ENCODE data around the gene MAG.

The MAG gene

GRCh38 chr19:35300339-35300649 is 8.3 kb downstream of the MAG start:
- no peak overlapping the region for H3K27ac ChIP-seq (ENCODE audit: extremely low read depth, low read depth, low read length)
- no peaks in the 10 kb centered on the region for H3K4me1 ChIP-seq (ENCODE audit: control insufficient read depth, insufficient read depth, low read length)
- H3K4me3 ChIP-seq (ENCODE audit: low read depth, low read length): no peak overlapping the region
- no peaks in the 10 kb centered on the region; a peak in 1 of 3 replicates for H3K36me3 ChIP-seq (ENCODE audit: control insufficient read depth in 2 of 2, insufficient read depth in 1 of 2, low read length in 2 of 2)
- ChIA-PET CTCF (interaction anchor here (1.0 kb wide), 1 partner anchor 195 kb away, joined by 3 read pairs; no protein-coding TSS in a partner anchor), POLR2A (no interaction called here)
- TF ChIP-seq ZNF747 (tag by site-specific recombination; IDR thresholded peaks at IDR 0.05): no peak
- peak; percentile 36; the same call in 1 of the 2 replicates for TF ChIP-seq GLIS2 (tag by site-specific recombination; IDR thresholded peaks at IDR 0.05)
- H3K9me3 ChIP-seq (ENCODE audit: control insufficient read depth, insufficient read depth, low read depth, low read length): no peaks in the 10 kb centered on the region

DNA sequence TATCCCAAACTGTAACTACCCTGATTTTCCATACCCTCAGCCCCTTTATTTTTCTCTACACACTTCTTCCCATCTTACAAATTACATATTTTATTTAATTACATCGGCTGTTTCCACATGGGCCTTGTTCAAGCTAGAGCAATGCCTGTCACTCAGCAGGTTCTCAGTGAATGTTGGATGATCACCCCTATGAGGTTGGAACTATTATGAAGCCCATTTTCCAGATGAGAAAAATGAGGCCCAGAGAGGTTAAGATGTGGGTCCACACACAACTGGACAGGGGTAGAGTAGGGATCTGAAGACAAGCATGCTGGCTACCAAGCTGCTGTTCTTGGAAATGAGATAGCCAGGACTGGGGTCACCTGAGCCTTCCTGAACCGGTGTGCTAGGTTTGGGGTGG is 10.0 kb downstream of the MAG start:
- TF ChIP-seq ZNF549 (tag by site-specific recombination; IDR thresholded peaks at IDR 0.05): no peak
- no peak for TF ChIP-seq ZFP37 (tag by site-specific recombination; IDR thresholded peaks at IDR 0.05)
- TF ChIP-seq ZBTB6 (tag by site-specific recombination; IDR thresholded peaks at IDR 0.05): no peak
- TF ChIP-seq ZNF202 (tag by site-specific recombination; IDR thresholded peaks at IDR 0.05; ENCODE audit: borderline replicate concordance): no peak
- no peak for TF ChIP-seq ZFP3 (tag by site-specific recombination; IDR thresholded peaks at IDR 0.05; ENCODE audit: low read depth)
- no peak for TF ChIP-seq ZNF416 (tag by site-specific recombination; IDR thresholded peaks at IDR 0.05)
- no peak for TF ChIP-seq KLF16 (tag by site-specific recombination; IDR thresholded peaks at IDR 0.05)
- TF ChIP-seq, protein P1, sequence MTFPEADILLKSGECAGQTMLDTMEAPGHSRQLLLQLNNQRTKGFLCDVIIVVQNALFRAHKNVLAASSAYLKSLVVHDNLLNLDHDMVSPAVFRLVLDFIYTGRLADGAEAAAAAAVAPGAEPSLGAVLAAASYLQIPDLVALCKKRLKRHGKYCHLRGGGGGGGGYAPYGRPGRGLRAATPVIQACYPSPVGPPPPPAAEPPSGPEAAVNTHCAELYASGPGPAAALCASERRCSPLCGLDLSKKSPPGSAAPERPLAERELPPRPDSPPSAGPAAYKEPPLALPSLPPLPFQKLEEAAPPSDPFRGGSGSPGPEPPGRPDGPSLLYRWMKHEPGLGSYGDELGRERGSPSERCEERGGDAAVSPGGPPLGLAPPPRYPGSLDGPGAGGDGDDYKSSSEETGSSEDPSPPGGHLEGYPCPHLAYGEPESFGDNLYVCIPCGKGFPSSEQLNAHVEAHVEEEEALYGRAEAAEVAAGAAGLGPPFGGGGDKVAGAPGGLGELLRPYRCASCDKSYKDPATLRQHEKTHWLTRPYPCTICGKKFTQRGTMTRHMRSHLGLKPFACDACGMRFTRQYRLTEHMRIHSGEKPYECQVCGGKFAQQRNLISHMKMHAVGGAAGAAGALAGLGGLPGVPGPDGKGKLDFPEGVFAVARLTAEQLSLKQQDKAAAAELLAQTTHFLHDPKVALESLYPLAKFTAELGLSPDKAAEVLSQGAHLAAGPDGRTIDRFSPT (tag by site-specific recombination; IDR thresholded peaks at IDR 0.05): no peak
- TF ChIP-seq ZNF544 (tag by site-specific recombination; IDR thresholded peaks at IDR 0.05): no peak
- TF ChIP-seq ZFP69B (tag by site-specific recombination; IDR thresholded peaks at IDR 0.05): no peak
- TF ChIP-seq ZNF426 (tag by site-specific recombination; IDR thresholded peaks at IDR 0.05): no peak
- TF ChIP-seq ZSCAN18 (tag by site-specific recombination; IDR thresholded peaks at IDR 0.05): no peak
- no peak for TF ChIP-seq ZNF501 (tag by site-specific recombination; IDR thresholded peaks at IDR 0.05)
- TF ChIP-seq PRDM1 (tag by site-specific recombination; IDR thresholded peaks at IDR 0.05): no peak
- no peak for TF ChIP-seq ZNF529 (tag by site-specific recombination; IDR thresholded peaks at IDR 0.05; ENCODE audit: insufficient replicate concordance)
- no peak overlapping the region for H3K4me3 ChIP-seq (ENCODE audit: low read depth, low read length)
- CTCF ChIA-PET: interaction anchor here (0.6 to 1.7 kb wide), 3 partner anchors 16 to 392 kb away, joined by 3 to 4 read pairs (median 4); no protein-coding TSS in a partner anchor
- POLR2A ChIA-PET: interaction anchor here (0.6 to 0.7 kb wide), 2 partner anchors 11 to 806 kb away, joined by 6 to 7 read pairs; no protein-coding TSS in a partner anchor
- no peak overlapping the region for H3K27ac ChIP-seq (ENCODE audit: extremely low read depth, low read depth, low read length)
- no peaks in the 10 kb centered on the region; a peak in 1 of 3 replicates for H3K36me3 ChIP-seq (ENCODE audit: control insufficient read depth in 2 of 2, insufficient read depth in 1 of 2, low read length in 2 of 2)
- no peaks in the 10 kb centered on the region for H3K4me1 ChIP-seq (ENCODE audit: control insufficient read depth, insufficient read depth, low read length)
- H3K9me3 ChIP-seq (ENCODE audit: control insufficient read depth, insufficient read depth, low read depth, low read length): no peaks in the 10 kb centered on the region

DNA sequence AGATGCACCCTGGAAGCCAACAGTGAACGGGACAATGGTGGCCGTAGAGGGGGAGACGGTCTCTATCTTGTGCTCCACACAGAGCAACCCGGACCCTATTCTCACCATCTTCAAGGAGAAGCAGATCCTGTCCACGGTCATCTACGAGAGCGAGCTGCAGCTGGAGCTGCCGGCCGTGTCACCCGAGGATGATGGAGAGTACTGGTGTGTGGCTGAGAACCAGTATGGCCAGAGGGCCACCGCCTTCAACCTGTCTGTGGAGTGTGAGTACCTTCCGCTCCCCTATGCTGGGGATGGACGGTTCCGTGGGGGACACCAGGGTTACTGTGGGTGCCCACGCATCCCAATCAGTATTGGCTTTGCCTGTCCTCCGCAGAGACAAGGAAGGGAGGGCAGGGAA is 10.5 kb downstream of the MAG start:
- no peaks in the 10 kb centered on the region for H3K9me3 ChIP-seq (ENCODE audit: control insufficient read depth, insufficient read depth, low read depth, low read length)
- TF ChIP-seq ZXDB (tag by site-specific recombination; IDR thresholded peaks at IDR 0.05) (no peak), ZSCAN4 (tag by site-specific recombination; IDR thresholded peaks at IDR 0.05) (no peak), ZBTB48 (tag by site-specific recombination; IDR thresholded peaks at IDR 0.05) (no peak), ZFP69B (tag by site-specific recombination; IDR thresholded peaks at IDR 0.05) (no peak), KLF17 (tag by site-specific recombination; IDR thresholded peaks at IDR 0.05) (no peak), ZFHX2 (tag by site-specific recombination; conservative IDR thresholded peaks at IDR 0.05) (no peak)
- H3K4me1 ChIP-seq (ENCODE audit: control insufficient read depth, insufficient read depth, low read length): no peaks in the 10 kb centered on the region
- CTCF ChIA-PET: interaction anchor here (1.2 to 1.7 kb wide), 2 partner anchors 15 to 193 kb away, joined by 4 read pairs; no protein-coding TSS in a partner anchor
- POLR2A ChIA-PET: interaction anchor here (0.6 kb wide), 1 partner anchor 806 kb away, joined by 7 read pairs; no protein-coding TSS in a partner anchor
- no peak overlapping the region for H3K27ac ChIP-seq (ENCODE audit: extremely low read depth, low read depth, low read length)
- no peak overlapping the region for H3K4me3 ChIP-seq (ENCODE audit: low read depth, low read length)
- H3K36me3 ChIP-seq (ENCODE audit: control insufficient read depth in 2 of 2, insufficient read depth in 1 of 2, low read length in 2 of 2): no peaks in the 10 kb centered on the region; a peak in 1 of 3 replicates
